Ovary (tissue), 9 donors: ENCODE data around the gene NES. TPM values are rescaled to one million over a fixed set of nuclear protein-coding genes. Genes with fewer than 3 reads are reported as not detected.

Source experiments
- DNase-seq, 5 donors: peaks; one replicate each; pipeline ENCODE4 v3.0.0-alpha.2; 2019 to 2020
- H3K27ac ChIP-seq, 2 donors: fragments of 200-600 bp; one replicate each; pipeline versions ENCODE4 v1.5.1 to v1.8.0; 2019 to 2022
- H3K27me3 ChIP-seq: fragments of 200-600 bp; one replicate; pipeline ENCODE4 v1.8.0; 2022
- H3K36me3 ChIP-seq: fragments of 200-600 bp; sonication (generic); one replicate; pipeline ENCODE4 v1.5.1; 2019
- H3K4me1 ChIP-seq: one replicate; pipeline ENCODE4 v1.8.1; 2013; ENCODE audit warnings: mild to moderate bottlenecking, moderate library complexity; ENCODE audit not compliant: insufficient read depth
- H3K4me3 ChIP-seq: fragments of 200-600 bp; sonication (generic); one replicate; pipeline ENCODE4 v1.5.1; 2017
- H3K9me3 ChIP-seq, 2 donors: fragments of 200-600 bp in 1 of 2; sonication (generic) in 1 of 2; one replicate each; pipeline versions ENCODE4 v1.5.1 to v1.8.1; 2013 to 2019; ENCODE audit warnings: mild to moderate bottlenecking in 1 of 2, moderate library complexity in 1 of 2
- CTCF ChIP-seq, 3 donors: fragments of 450-650 bp in 2 of 3; fragments of 200-600 bp in 1 of 3; IDR thresholded peaks; one replicate each; pipeline versions ENCODE4 v1.5.1 to v1.8.0; 2016 to 2022; ENCODE audit warnings: antibody characterized with exemption in 3 of 3, mild to moderate bottlenecking in 1 of 3
- EP300 ChIP-seq: sonication (generic); formaldehyde crosslinking; IDR thresholded peaks from one replicate; pipeline ENCODE4 v1.6.1; 2017; ENCODE audit warnings: antibody characterized with exemption
- POLR2A ChIP-seq: fragments of 450-650 bp; IDR thresholded peaks from one replicate; pipeline ENCODE4 v1.6.1; 2017; ENCODE audit warnings: antibody characterized with exemption, mild to moderate bottlenecking, moderate library complexity
- WGBS, 3 donors: extraction: QIAGEN DNeasy Blood & Tissue Kit in 1 of 3; methylation state at CpG; one replicate each; pipeline versions ENCODE4 v1.1.5 to v1.1.7; 2013 to 2017; 5-methylcytosine and 5-hydroxymethylcytosine counted together
- intact Hi-C, 4 donors: fragments of 100-400 bp; cut with DNase I; formaldehyde crosslinking; loops; one replicate each; pipeline versions ENCODE4 v1.11.0 to v1.15.1; 2022 to 2023
- polyA plus RNA-seq, 2 donors: library from polyadenylated mRNA; stranded (reverse); fragments of 200-250 nt in 1 of 2; fragments of 350-450 nt in 1 of 2; fragmentation: Illumina TruSeq in 1 of 2; extraction: RNeasy Lipid Tissue Mini Kit (QIAGEN cat#74804) in 1 of 2; gene quantifications; one replicate each; pipeline ENCODE4 v1.2.3, GENCODE V29; 2013 to 2014
- total RNA-seq, 7 donors: library from RNA; depleted of rRNA in 2 of 7; stranded (reverse); fragments of >200 nt in 2 of 7; fragmentation: NEBNext Ultra II Directional in 3 of 7; extraction: Animal tissue kit (Norgen Biotek cat#: 25700) in 3 of 7; gene quantifications; one replicate each; pipeline versions ENCODE4 v1.1.0 to v1.2.4, GENCODE V29; 2016 to 2023
- donor health status: DM: no; HTN: no; CAD: no; lungs with moderate emphysema.
- donor health status: DM: no; HTN: no; CAD: no.
- donor health status: Bipolar disorder and iron deficiency.
- donor health status: DM: yes; HTN: yes; CAD: no.
- donor health status: DM: no; HTN: no; CAD: no.
- donor health status: DM: yes; HTN: yes; CAD: no.

The NES gene
- total and polyA plus RNA-seq, 9 donors = 3.5 to 32.9 (median 11.3) TPM

GRCh38 chr1:156666862-156667609 is 10.2 kb downstream of the NES start:
- WGBS, 3 donors = 89 to 93% (median 92%) methylated on average over 9 of the region's 9 CpGs
- peak in 1 of 5 donors; percentile 27 for DNase-seq
- intact Hi-C loops = no loop called here
- Histone ChIP-seq H3K4me1 (no peaks in the 10 kb centered on the region), H3K27ac (peak overlapping the region in 1 of 2 donors; percentile 37), H3K27me3 (no peaks in the 10 kb centered on the region), H3K4me3 (no peak overlapping the region), H3K36me3 (no peaks in the 10 kb centered on the region), H3K9me3 (no peaks in the 10 kb centered on the region)
- TF ChIP-seq POLR2A (no peak), CTCF (IDR thresholded peaks at IDR 0.05) (no peak), EP300 (no peak)

- intact Hi-C loops = no loop called here
- no peaks in the 10 kb centered on the region for H3K4me1 ChIP-seq
- no peak for TF ChIP-seq POLR2A
- TF ChIP-seq EP300 = no peak
- no peak for TF ChIP-seq CTCF (IDR thresholded peaks at IDR 0.05)
- H3K9me3 ChIP-seq = no peaks in the 10 kb centered on the region
- H3K4me3 ChIP-seq = no peak overlapping the region
- WGBS, 3 donors = 70 to 80% (median 70%) methylated on average over 3 of the region's 3 CpGs
- H3K27ac ChIP-seq = no peak overlapping the region
- DNase-seq = no peak
- no peaks in the 10 kb centered on the region for H3K27me3 ChIP-seq
- H3K36me3 ChIP-seq = no peaks in the 10 kb centered on the region
These were observed 11.7 kb downstream of the NES start for GRCh38 chr1:156665539-156665938.

DNA sequence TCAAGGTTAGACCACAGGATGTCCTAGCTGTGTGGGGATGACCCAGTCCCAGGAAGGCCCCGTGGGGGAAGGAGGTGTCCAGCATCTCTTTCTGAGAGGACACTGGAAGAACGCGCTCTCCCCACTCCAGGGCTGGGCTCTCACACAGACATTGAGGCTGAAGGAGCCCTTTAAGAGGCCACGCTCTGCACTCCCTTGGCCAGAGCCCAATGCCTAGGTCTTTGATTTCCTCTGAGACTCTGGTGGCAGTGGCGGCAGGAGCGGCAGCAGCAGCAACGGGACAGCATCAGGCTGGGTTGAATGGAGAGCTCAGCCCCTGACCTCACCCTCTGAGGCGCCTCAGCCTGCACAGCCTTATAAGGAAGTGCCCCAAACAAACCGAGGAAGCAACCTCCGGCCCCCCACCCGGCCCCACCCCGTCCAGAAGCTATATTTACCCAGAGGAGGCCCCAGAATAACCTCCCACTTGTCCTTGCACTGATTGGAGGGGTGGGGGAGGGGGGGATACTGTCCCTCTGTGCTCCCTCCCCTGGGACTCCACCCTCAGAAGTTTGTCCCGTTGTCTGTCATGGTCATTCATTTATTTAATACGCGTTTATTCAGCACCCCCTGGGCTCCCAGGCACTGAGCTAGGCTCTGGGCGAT is 12.3 kb downstream of the NES start:
- intact Hi-C loops = no loop called here
- peak overlapping the region in 1 of 2 donors; percentile 44 for H3K27ac ChIP-seq
- no peak overlapping the region for H3K4me3 ChIP-seq
- TF ChIP-seq POLR2A (no peak), EP300 (no peak), CTCF (IDR thresholded peaks at IDR 0.05) (no peak)
- no peaks in the 10 kb centered on the region for H3K27me3 ChIP-seq
- no peaks in the 10 kb centered on the region for H3K4me1 ChIP-seq
- DNase-seq = no peak
- no peaks in the 10 kb centered on the region for H3K9me3 ChIP-seq
- WGBS, 3 donors = 36 to 45% (median 37%) methylated on average over 16 of the region's 16 CpGs
- no peaks in the 10 kb centered on the region for H3K36me3 ChIP-seq

DNA sequence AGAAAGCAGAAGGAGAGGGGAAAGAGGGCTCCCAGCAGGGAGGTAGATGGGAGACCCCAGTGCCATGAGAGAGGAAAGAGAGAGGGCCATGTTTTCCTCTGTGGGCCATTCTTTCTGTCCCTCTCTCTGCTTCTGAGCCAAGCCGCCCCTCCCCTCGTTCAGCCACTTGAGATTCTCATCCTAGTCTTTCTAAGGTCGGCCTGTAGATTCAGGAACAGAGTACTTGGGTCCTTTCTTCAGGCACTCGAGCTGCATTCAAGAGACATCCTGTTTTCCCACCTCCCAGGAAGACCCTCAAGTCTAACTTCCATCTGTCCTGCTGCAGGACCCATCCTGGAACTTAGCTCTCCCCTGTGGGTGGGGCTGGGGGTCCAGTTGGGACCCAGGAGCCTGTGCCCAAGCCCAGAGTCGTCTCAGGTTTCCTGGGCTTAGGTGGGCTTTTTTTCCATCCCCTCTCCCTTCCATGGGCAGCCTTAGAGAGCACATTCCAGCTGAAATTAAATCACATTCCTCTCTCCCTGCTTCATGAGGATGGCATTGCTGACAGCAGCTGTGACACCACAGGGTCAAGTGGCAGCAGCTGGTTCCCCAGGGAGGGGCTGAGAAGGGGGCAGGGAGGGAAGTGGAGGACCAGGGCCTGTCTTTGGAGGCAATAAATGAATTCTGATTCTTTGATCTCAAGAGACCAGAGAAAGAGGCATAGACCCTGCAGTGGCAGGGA is 13.0 kb downstream of the NES start:
- Histone ChIP-seq H3K4me1 (no peaks in the 10 kb centered on the region), H3K4me3 (no peak overlapping the region)

More for the DNA sequence above, 13.0 kb downstream of the NES start:
- intact Hi-C loops = no loop called here
- H3K36me3 ChIP-seq = no peaks in the 10 kb centered on the region
- TF ChIP-seq EP300 (no peak), POLR2A (no peak), CTCF (IDR thresholded peaks at IDR 0.05) (no peak)
- no peaks in the 10 kb centered on the region for H3K27me3 ChIP-seq
- 57 to 75% (median 64%) methylated on average over 5 of the region's 5 CpGs for WGBS, 3 donors
- no peaks in the 10 kb centered on the region for H3K9me3 ChIP-seq
- no peak for DNase-seq
- H3K27ac ChIP-seq = peak overlapping the region in 1 of 2 donors; percentile 44
